Measurements from ENCODE around the gene NINJ1.
A peak's percentile ranks its signal among the peaks of the same experiment; 100 is the strongest.
"Not testable (repeated sequence)": the region's sequence is repeated elsewhere in the genome, so short reads cannot be mapped to it uniquely, and the experiment has no call there.

NINJ1 gene

GRCh38 chr9:93159601-93160471 lies 25.8 kb upstream of the NINJ1 start:
- peak; percentile 40 for DNase-seq

- DNase-seq: no peak
These were observed 22.5 kb upstream of the NINJ1 start for GRCh38 chr9:93156475-93157008.

GRCh38 chr9:93155716-93156474 lies 21.8 kb upstream of the NINJ1 start:
- DNase-seq: peak; percentile 22

GRCh38 chr9:93154293-93154903 lies 20.3 kb upstream of the NINJ1 start:
- DNase-seq: no peak

GRCh38 chr9:93151097-93151784 lies 17.2 kb upstream of the NINJ1 start:
- DNase-seq: no peak

DNA sequence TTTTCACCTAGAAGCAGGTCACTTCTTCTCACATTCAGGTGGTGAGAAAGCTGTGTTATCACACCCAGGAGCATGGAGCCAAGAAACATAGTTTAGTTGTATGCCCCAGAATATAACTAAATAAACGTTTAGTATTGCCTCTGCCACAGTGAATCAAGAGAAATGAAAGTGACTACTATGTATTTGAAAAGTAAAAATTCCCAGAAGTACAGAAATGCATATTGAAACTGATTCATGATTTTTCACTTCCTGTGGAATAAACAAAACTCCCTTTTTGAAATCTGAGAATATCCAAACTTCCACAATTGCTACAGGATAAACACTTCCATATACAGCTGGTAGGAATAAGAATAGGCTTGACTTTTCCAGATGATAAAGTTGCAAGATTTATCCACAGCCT lies 15.3 kb upstream of the NINJ1 start:
- no peak for DNase-seq

- no peak for DNase-seq
These were observed 14.7 kb upstream of the NINJ1 start for GRCh38 chr9:93148721-93149120.

- no peak for DNase-seq
These were observed 13.6 kb upstream of the NINJ1 start for GRCh38 chr9:93147632-93148031.

GRCh38 chr9:93146696-93147095 lies 12.6 kb upstream of the NINJ1 start:
- not testable (repeated sequence) for DNase-seq

DNA sequence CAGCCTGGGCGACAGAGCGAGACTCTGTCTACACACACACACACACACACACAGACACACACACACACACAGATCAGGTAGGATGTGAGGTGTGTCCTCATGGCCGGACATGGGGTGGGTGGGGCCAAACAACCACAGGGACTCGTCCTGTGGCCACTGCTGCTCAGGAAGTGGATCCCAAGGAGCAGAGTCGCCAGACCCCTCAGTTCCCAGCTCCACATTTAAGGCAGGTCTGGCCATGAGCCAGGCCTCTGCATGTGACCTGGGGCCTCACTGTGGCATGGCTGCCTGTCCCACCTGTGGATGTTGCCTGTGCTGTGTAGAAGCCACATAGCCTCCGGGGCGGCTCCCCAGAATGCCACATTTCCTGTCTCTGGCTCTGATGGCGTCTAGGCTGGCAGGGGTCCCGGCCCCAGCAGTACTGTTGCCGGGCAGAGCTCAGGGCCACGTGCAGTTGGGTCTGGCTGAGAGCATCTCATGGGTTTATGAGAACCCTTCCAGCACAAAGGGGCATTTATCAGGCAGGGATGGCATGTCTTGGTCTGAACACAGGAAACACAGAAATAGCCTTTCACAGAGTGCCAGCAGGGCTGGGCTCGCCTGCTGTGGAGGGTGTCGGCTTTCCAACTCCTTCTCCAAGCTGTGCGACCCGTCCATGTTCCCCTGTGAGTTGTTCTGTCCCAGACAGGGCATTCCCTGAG lies 9.9 kb upstream of the NINJ1 start:
- DNase-seq: no peak

- no peak for DNase-seq
These were observed 7.9 kb upstream of the NINJ1 start for GRCh38 chr9:93141771-93142483.

- no peak for DNase-seq
These were observed 5.5 kb upstream of the NINJ1 start for GRCh38 chr9:93139365-93140182.

DNA sequence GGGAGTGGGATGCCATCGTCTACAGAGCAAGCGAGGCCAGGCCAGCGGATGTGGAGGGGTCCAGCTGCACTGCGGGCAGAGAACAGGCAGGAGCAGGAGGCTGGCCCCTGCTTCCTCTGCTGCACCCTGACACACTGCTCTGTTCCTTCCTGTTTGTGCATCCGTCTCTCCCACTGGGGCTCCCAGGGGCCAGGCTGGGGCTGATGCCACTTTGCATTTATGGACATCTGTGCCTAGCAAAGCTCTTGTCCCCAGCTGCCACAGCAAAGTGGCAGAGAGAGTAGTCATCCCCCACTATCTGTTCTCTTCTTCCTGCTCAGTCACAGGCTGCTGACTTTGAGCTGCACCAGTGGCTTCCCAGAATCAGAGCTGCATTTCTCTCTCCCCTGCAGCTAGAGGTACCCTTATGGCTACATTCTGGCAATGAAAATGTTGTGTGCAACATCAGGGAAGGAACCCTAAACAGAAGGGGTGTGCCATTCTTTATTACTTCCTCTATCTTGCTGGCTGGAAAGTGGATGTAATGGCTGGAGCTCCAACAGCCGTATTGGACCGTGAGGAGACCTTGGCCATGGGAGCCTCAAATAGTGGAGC lies 4.2 kb upstream of the NINJ1 start:
- no peak for DNase-seq

DNA sequence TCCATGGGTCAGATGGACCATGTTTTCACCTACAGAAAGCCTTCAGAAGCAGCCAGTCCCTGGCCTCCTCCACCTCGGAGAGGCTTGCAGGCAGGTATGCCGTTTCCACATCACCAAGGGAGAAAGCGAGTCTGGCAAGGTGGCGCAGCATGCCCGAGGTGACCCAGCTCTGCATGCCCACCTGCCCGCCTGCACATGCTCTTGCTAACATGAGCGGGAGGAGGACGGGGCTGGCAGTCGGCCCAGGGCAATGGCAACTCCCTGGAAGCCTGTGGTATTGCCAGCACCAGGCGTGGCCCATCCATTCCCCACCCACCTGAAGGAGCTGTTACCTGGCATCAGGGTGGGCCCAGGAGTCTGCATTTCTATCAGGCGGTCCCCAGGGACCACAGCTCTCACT lies 3.3 kb upstream of the NINJ1 start:
- DNase-seq: no peak

DNA sequence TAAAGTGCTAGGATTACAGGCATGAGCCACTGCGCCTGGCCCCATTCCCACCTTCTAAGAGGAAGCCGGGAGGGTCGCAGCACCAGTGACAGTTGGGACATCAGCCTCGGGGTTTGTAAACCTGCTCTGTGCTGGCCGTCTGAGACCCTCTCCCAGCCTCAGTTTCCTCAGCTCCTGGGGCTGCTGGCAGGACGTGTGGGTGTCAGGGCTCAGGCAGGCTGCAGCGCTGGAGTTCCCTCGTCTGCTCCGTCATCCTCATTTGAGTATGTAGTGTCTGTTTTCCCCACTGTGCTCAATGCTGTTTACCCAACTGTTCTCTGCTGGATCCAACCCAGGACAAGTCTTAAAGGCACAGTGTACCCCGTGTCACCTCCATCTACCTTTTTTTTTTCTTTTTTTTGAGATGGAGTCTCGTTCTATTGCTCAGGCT lies 2.0 kb upstream of the NINJ1 start:
- DNase-seq: no peak

- no peak for DNase-seq
These were observed 841 bp upstream of the NINJ1 start for GRCh38 chr9:93134740-93135444.

DNA sequence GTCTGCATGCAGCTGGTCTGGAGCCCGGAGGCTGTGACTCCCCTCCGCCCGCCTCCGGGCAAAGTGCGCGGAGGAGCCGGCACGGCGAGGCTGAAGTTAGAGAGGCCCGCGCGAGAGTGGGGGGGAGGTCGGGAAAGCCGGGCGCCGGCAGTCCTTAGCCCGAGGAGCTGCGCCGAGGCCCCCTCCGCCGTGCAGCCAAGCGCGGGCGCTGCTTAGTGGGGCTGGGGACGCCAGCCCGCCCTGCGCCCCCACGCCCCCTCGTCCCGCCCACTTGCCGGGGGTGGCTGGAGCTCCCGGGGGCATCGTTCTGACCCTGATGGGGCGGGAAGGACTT lies 403 bp downstream of the NINJ1 start:
- DNase-seq: no peak

DNA sequence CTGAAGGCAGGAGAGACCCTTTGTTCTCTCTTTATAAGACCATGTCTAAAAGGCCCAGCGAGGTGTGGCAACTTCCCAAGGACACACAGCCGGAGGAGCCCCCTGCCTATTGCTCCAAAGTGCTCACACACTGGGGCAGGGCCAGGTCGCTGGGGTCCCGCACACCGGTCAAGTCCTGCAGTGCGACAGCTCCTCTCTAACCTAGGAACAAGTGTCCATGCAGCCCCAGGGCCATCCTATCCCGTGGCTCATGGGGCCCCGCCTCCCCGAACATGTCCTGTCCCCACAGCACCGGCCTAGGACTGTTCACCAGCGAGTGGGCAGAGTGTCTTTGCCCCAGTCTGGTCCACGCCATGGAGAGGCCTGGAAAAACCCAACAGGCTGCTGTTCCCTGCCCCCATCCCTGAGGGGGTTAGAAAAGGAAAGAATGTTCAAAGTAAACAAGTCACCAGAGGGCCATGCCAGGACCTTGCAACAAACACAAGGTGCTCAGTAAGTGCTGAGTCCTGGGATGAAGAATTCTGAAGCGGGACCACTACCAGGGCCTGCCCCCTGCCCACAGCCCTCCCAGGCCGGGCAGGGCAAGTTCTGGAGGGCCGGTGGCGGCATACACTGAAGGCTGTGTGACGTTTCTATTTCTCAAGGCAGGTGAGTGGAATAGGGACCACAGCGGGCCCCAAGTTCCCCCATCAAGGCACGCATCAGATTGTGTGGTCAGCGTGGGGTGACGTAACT lies 938 bp downstream of the NINJ1 start:
- DNase-seq: no peak
